Measurements from ENCODE around the gene ABHD18. TPM values are rescaled to one million over a fixed set of nuclear protein-coding genes. Genes with fewer than 3 reads are reported as not detected.
A peak's percentile ranks its signal among the peaks of the same experiment; 100 is the strongest.

The ABHD18 gene
- 9.0 and 14.4 TPM in 2 replicates for total RNA-seq
- 6.8 and 8.6 TPM in 2 replicates for polyA plus RNA-seq

DNA sequence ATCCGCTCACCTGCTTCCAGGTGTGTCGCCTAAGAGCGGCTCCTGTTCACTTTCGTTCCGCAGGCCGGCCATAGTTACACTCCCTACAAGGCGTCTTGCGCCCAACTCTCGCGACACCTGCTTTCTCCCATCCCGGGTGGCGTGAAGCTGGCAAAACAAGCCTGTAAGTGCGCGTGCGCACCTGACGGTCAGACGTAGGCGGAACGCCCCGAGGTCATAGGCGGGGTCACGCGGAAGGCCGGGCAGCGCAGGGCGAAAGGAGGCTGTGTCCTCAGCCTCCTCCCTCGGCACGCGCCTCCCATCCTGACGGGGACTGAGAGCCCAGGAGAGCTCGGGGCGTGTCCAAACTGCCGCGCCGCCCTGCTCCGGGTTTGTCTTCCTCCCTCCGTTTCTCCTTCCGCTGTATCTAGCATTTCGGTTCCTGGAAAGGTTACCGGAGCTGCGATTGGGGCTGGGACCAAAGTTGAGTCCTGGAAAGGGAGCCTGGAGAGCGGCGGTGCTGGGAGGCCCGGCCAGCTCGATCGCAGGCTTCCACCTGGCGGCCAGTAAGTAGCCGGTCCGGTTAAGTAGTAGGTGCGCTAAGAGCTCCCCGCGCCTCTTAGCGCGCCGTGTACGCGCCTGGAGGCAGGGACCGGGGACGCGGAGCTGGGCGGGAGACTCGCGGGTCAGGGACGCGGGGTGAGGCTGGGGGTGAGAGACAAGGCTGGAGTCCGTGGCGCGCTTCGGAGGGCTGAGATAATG lies at the start of gene ABHD18, which contains the start of gene MFSD8:
ABHD18 (plus strand) TSS at position 345 of the 741 bp plus-strand sequence. CDS start 17,550 bp downstream, outside the sequence.
MFSD8 (minus strand) TSS at position 112 of the 741 bp plus-strand sequence; CDS start at position 72, 40 bp downstream.
- TF ChIP-seq EZH2phosphoT487 (IDR thresholded peaks at IDR 0.05; ENCODE audit: low read depth, severe bottlenecking, unreplicated experiment) = no peak
- TF ChIP-seq, protein P1, sequence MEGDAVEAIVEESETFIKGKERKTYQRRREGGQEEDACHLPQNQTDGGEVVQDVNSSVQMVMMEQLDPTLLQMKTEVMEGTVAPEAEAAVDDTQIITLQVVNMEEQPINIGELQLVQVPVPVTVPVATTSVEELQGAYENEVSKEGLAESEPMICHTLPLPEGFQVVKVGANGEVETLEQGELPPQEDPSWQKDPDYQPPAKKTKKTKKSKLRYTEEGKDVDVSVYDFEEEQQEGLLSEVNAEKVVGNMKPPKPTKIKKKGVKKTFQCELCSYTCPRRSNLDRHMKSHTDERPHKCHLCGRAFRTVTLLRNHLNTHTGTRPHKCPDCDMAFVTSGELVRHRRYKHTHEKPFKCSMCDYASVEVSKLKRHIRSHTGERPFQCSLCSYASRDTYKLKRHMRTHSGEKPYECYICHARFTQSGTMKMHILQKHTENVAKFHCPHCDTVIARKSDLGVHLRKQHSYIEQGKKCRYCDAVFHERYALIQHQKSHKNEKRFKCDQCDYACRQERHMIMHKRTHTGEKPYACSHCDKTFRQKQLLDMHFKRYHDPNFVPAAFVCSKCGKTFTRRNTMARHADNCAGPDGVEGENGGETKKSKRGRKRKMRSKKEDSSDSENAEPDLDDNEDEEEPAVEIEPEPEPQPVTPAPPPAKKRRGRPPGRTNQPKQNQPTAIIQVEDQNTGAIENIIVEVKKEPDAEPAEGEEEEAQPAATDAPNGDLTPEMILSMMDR (IDR thresholded peaks at IDR 0.05; ENCODE audit: poor library complexity) = peak; percentile 47
- no peaks in the 10 kb centered on the region for H3K9me2 ChIP-seq (replicated peaks; ENCODE audit: insufficient read depth)
- H3K36me3 ChIP-seq (replicated peaks; ENCODE audit: insufficient read depth, low read depth) = no peaks in the 10 kb centered on the region
- peak within 1 kb of the TSS; percentile 94 for H3K27ac ChIP-seq
- H3K4me2 ChIP-seq = peak within 1 kb of the TSS; percentile 83
- H3K79me2 ChIP-seq = peaks cover 72% of the 10 kb centered on the region
- H2AFZ ChIP-seq = peak within 1 kb of the TSS; percentile 76
- peak within 1 kb of the TSS; percentile 68 for H3K4me3 ChIP-seq
- peaks cover 3% of the 10 kb centered on the region for H3K4me1 ChIP-seq (ENCODE audit: insufficient read depth)
- H4K20me1 ChIP-seq (ENCODE audit: insufficient read depth, poor library complexity, severe bottlenecking) = no peaks in the 10 kb centered on the region
- peak; percentile 100 for DNase-seq (ENCODE audit: low spot score)
- WGBS (ENCODE audit: low lambda C conversion rate, missing lambda C conversion rate) = under 1% methylated on average over 65 of the region's 69 CpGs
- H3K9me3 ChIP-seq (ENCODE audit: low read depth) = no peaks in the 10 kb centered on the region
- no peaks in the 10 kb centered on the region for H3K27me3 ChIP-seq

- no peaks in the 10 kb centered on the region for H3K9me2 ChIP-seq (replicated peaks; ENCODE audit: insufficient read depth)
- 97% methylated on average over 3 of the region's 3 CpGs for WGBS (ENCODE audit: low lambda C conversion rate, missing lambda C conversion rate)
- H3K4me1 ChIP-seq (ENCODE audit: insufficient read depth) = no peaks in the 10 kb centered on the region
- no peaks in the 10 kb centered on the region for H4K20me1 ChIP-seq (ENCODE audit: insufficient read depth, poor library complexity, severe bottlenecking)
- no peak overlapping the region for H3K27ac ChIP-seq
- no peak overlapping the region for H2AFZ ChIP-seq
- H3K36me3 ChIP-seq (replicated peaks; ENCODE audit: insufficient read depth, low read depth) = peaks cover 3% of the 10 kb centered on the region
- TF ChIP-seq EZH2 (IDR thresholded peaks at IDR 0.05; ENCODE audit: borderline replicate concordance) (no peak), EZH2phosphoT487 (IDR thresholded peaks at IDR 0.05; ENCODE audit: low read depth, severe bottlenecking, unreplicated experiment) (no peak)
- TF ChIP-seq, protein P1 (IDR thresholded peaks at IDR 0.05; ENCODE audit: poor library complexity) = no peak
- H3K27me3 ChIP-seq = no peaks in the 10 kb centered on the region
- H3K4me3 ChIP-seq = no peak overlapping the region
- no peak overlapping the region for H3K4me2 ChIP-seq
- no peaks in the 10 kb centered on the region for H3K79me2 ChIP-seq
- H3K9me3 ChIP-seq (ENCODE audit: low read depth) = no peaks in the 10 kb centered on the region
- DNase-seq (ENCODE audit: low spot score) = no peak
These were observed 48.7 kb upstream of the ABHD18 start for GRCh38 chr4:127916512-127916911.

DNA sequence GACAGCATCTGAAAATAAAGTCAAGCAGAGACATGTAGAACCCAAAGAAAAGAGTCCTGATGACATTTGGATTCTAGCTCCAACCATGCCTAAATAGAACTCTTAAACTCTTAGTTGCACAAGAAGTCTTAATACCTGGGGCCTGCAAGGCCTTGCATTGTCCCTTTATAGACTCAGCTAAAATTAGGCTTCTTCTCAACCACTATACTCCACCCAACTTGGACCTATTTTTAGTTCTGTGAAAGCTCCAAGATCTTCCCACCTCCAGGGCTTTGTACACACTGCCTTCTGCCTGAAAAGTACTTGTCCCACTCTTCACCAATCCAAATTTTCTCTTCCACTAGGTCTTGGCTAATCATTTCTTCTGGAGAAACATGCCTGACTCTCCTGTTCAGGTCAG lies 48.1 kb upstream of the ABHD18 start:
- no peak for DNase-seq (ENCODE audit: low spot score)
- TF ChIP-seq, protein P1 (IDR thresholded peaks at IDR 0.05; ENCODE audit: poor library complexity) = no peak
- TF ChIP-seq EZH2 (IDR thresholded peaks at IDR 0.05; ENCODE audit: borderline replicate concordance) = no peak
- TF ChIP-seq EZH2phosphoT487 (IDR thresholded peaks at IDR 0.05; ENCODE audit: low read depth, severe bottlenecking, unreplicated experiment) = no peak
- Histone ChIP-seq H3K4me2 (no peak overlapping the region), H3K4me3 (no peak overlapping the region), H3K79me2 (no peaks in the 10 kb centered on the region), H3K27me3 (no peaks in the 10 kb centered on the region), H3K9me2 (replicated peaks; ENCODE audit: insufficient read depth) (no peaks in the 10 kb centered on the region), H3K36me3 (replicated peaks; ENCODE audit: insufficient read depth, low read depth) (peaks cover 3% of the 10 kb centered on the region), H3K9me3 (ENCODE audit: low read depth) (no peaks in the 10 kb centered on the region), H3K4me1 (ENCODE audit: insufficient read depth) (no peaks in the 10 kb centered on the region), H4K20me1 (ENCODE audit: insufficient read depth, poor library complexity, severe bottlenecking) (no peaks in the 10 kb centered on the region), H2AFZ (no peak overlapping the region), H3K27ac (no peak overlapping the region)
